ENCODE data around the gene VWA2. TPM values are rescaled to one million over a fixed set of nuclear protein-coding genes. Genes with fewer than 3 reads are reported as not detected.

VWA2 gene
- total and polyA plus RNA-seq, 2 of the 4 experiments (the other 2 are of a cell fraction) = not detected

- no peaks in the 10 kb centered on the region for H4K20me1 ChIP-seq (ENCODE audit: insufficient read depth, low read length)
- no CpG with 5 or more reads among the region's 6 CpGs for WGBS, 2 experiments (ENCODE audit: extremely low coverage in 2 of 2, insufficient read length in 1 of 2)
- H3K56ac ChIP-seq (ENCODE audit: extremely low read depth, insufficient read depth, low read length) = no peak overlapping the region
- no peak overlapping the region for H4K8ac ChIP-seq (ENCODE audit: low read depth in 2 of 2, low read length in 2 of 2)
- peaks cover 37% of the 10 kb centered on the region for H3K27me3 ChIP-seq (ENCODE audit: control insufficient read depth, insufficient read depth, low read length)
- POLR2A ChIA-PET (ENCODE audit: unreplicated experiment) = interaction anchor here (0.5 kb wide), 1 partner anchor 13 kb away, joined by 3 read pairs; no protein-coding TSS in a partner anchor
- no peak overlapping the region for H2AK9ac ChIP-seq (replicated peaks; ENCODE audit: low read depth, low read length, poor library complexity)
- no peak overlapping the region for H2BK5ac ChIP-seq (ENCODE audit: low read depth, low read length, poor library complexity, severe bottlenecking)
- H3K14ac ChIP-seq (replicated peaks; ENCODE audit: low read depth, low read length) = no peak overlapping the region
- H2BK20ac ChIP-seq (ENCODE audit: low read depth, low read length) = no peak overlapping the region
- ATAC-seq (ENCODE audit: low read depth) (no peak), DNase-seq (no peak)
- H3K4me2 ChIP-seq (ENCODE audit: low read depth, low read length) = no peak overlapping the region
- H2AFZ ChIP-seq (replicated peaks; ENCODE audit: low read length, poor library complexity) = no peak overlapping the region
- H4K91ac ChIP-seq (ENCODE audit: insufficient read depth, low read depth, low read length) = no peak overlapping the region
- no peak overlapping the region for H3K9ac ChIP-seq (ENCODE audit: low read depth, low read length)
- H3K9me1 ChIP-seq (ENCODE audit: insufficient read depth, low read length) = no peaks in the 10 kb centered on the region
- dilution Hi-C loops (cut with HindIII; ENCODE audit: low sequenced_read_pairs, unreplicated experiment) (no loop called here), in situ Hi-C loops (cut with MboI; ENCODE audit: low sequenced_read_pairs) (no loop called here), intact Hi-C loops (cut with micrococcal nuclease) (loop anchor here (5.0 kb wide), 1 partner anchor 46 kb away; no protein-coding TSS in a partner anchor)
- CTCF ChIA-PET = no interaction called here
- no peak overlapping the region for H3K23ac ChIP-seq (ENCODE audit: low read depth, low read length)
- TF ChIP-seq POLR2A (IDR thresholded peaks at IDR 0.05; ENCODE audit: low read depth, low read length) (no peak), NFE2L2 (IDR thresholded peaks at IDR 0.05; ENCODE audit: low read depth, low read length) (no peak), ELK1 (IDR thresholded peaks at IDR 0.05; ENCODE audit: borderline replicate concordance, low read depth, low read length) (no peak), CTCF (conservative IDR thresholded peaks at IDR 0.05; ENCODE audit: low read depth, low read length) (no peak), CHD1 (IDR thresholded peaks at IDR 0.05; ENCODE audit: low read depth, low read length) (no peak), RFX5 (IDR thresholded peaks at IDR 0.05; ENCODE audit: low read depth, low read length) (no peak), FOS (IDR thresholded peaks at IDR 0.05; ENCODE audit: low read depth, low read length) (no peak)
- no peak overlapping the region for H3K4me3 ChIP-seq (ENCODE audit: insufficient read depth, low read depth, low read length)
- H4K5ac ChIP-seq (ENCODE audit: low read depth, low read length) = no peak overlapping the region
- BruUV-seq (replicated peaks) = no TSS peak
- no peaks in the 10 kb centered on the region for H3K79me1 ChIP-seq (ENCODE audit: low read depth in 1 of 2, low read length in 2 of 2)
- H2AK5ac ChIP-seq (ENCODE audit: low read depth, low read length) = no peak overlapping the region
- no peak overlapping the region for H3K27ac ChIP-seq (ENCODE audit: insufficient read depth, low read length)
- H3K36me3 ChIP-seq (ENCODE audit: control insufficient read depth, insufficient read depth, low read length) = no peaks in the 10 kb centered on the region
- no peaks in the 10 kb centered on the region for H3K9me3 ChIP-seq (ENCODE audit: control insufficient read depth, insufficient read depth, low read length)
- no peak overlapping the region for H2BK120ac ChIP-seq (ENCODE audit: low read depth, low read length)
- no peaks in the 10 kb centered on the region for H3K4me1 ChIP-seq (ENCODE audit: control insufficient read depth, insufficient read depth, low read length)
- H3K18ac ChIP-seq (ENCODE audit: low read depth, low read length) = no peak overlapping the region
- H3K4ac ChIP-seq (ENCODE audit: low read depth, low read length) = no peak overlapping the region
- no peak overlapping the region for H2BK15ac ChIP-seq (ENCODE audit: low read depth, low read length)
Measured at GRCh38 chr10:114233482-114233881, 5.6 kb upstream of the VWA2 start.
